Measurements from ENCODE around the gene CORO2B.

The CORO2B gene

GRCh38 chr15:68667800-68668625, 89.2 kb downstream of the CORO2B start:
- no peak for TF ChIP-seq CTCF (IDR thresholded peaks at IDR 0.05; ENCODE audit: control insufficient read depth, insufficient read depth, low read depth, low read length, missing control alignments)
- DNase-seq (ENCODE audit: low read depth): no peak
- no peak overlapping the region for H3K4me3 ChIP-seq (ENCODE audit: control insufficient read depth, low read depth, low read length)

GRCh38 chr15:68668926-68669600, 90.3 kb downstream of the CORO2B start:
- no peak for DNase-seq (ENCODE audit: low read depth)
- no peak overlapping the region for H3K4me3 ChIP-seq (ENCODE audit: control insufficient read depth, low read depth, low read length)
- no peak for TF ChIP-seq CTCF (IDR thresholded peaks at IDR 0.05; ENCODE audit: control insufficient read depth, insufficient read depth, low read depth, low read length, missing control alignments)

GRCh38 chr15:68672251-68672650, 93.5 kb downstream of the CORO2B start:
- no peak for TF ChIP-seq CTCF (IDR thresholded peaks at IDR 0.05; ENCODE audit: control insufficient read depth, insufficient read depth, low read depth, low read length, missing control alignments)
- no peak for DNase-seq (ENCODE audit: low read depth)
- H3K4me3 ChIP-seq (ENCODE audit: control insufficient read depth, low read depth, low read length): no peak overlapping the region

- H3K4me3 ChIP-seq (ENCODE audit: control insufficient read depth, low read depth, low read length): no peak overlapping the region
- DNase-seq (ENCODE audit: low read depth): no peak
- TF ChIP-seq CTCF (IDR thresholded peaks at IDR 0.05; ENCODE audit: control insufficient read depth, insufficient read depth, low read depth, low read length, missing control alignments): peak; percentile 51
Observed at GRCh38 chr15:68672781-68673205, 94.0 kb downstream of the CORO2B start.

GRCh38 chr15:68674975-68675374, 96.2 kb downstream of the CORO2B start:
- no peak for DNase-seq (ENCODE audit: low read depth)
- no peak overlapping the region for H3K4me3 ChIP-seq (ENCODE audit: control insufficient read depth, low read depth, low read length)
- no peak for TF ChIP-seq CTCF (IDR thresholded peaks at IDR 0.05; ENCODE audit: control insufficient read depth, insufficient read depth, low read depth, low read length, missing control alignments)

GRCh38 chr15:68676011-68676605, 97.3 kb downstream of the CORO2B start:
- TF ChIP-seq CTCF (IDR thresholded peaks at IDR 0.05; ENCODE audit: control insufficient read depth, insufficient read depth, low read depth, low read length, missing control alignments): no peak
- no peak for DNase-seq (ENCODE audit: low read depth)

More at GRCh38 chr15:68676011-68676605, 97.3 kb downstream of the CORO2B start:
- no peak overlapping the region for H3K4me3 ChIP-seq (ENCODE audit: control insufficient read depth, low read depth, low read length)

All from AG09309 (cell line).